HCEC 1CT (cell line): ENCODE results near the gene HUNK.
"Not testable (repeated sequence)": the region's sequence is repeated elsewhere in the genome, so short reads cannot be mapped to it uniquely, and the experiment has no call there.

Experiments
- DNase-seq: peaks from one replicate; pipeline ENCODE4 v3.0.0-alpha.2; 2017

The HUNK gene

GRCh38 chr21:32008714-32009113, 135.9 kb downstream of the HUNK start:
- DNase-seq = no peak

- no peak for DNase-seq
These were observed 136.4 kb downstream of the HUNK start for GRCh38 chr21:32009263-32009662.

GRCh38 chr21:32015461-32016139, 142.8 kb downstream of the HUNK start:
- no peak for DNase-seq

- no peak for DNase-seq
These were observed 145.6 kb downstream of the HUNK start for GRCh38 chr21:32018381-32018780.

- DNase-seq = no peak
These were observed 147.7 kb downstream of the HUNK start for GRCh38 chr21:32020564-32020963.

GRCh38 chr21:32021319-32021994, 148.6 kb downstream of the HUNK start:
- no peak for DNase-seq

GRCh38 chr21:32022146-32022545, 149.3 kb downstream of the HUNK start:
- DNase-seq = no peak

- no peak for DNase-seq
These were observed 157.4 kb downstream of the HUNK start for GRCh38 chr21:32030146-32030652.

GRCh38 chr21:32034850-32035249, 162.0 kb downstream of the HUNK start:
- no peak for DNase-seq

GRCh38 chr21:32035617-32036016, 162.8 kb downstream of the HUNK start:
- no peak for DNase-seq

- no peak for DNase-seq
These were observed 163.9 kb downstream of the HUNK start for GRCh38 chr21:32036756-32037155.

- not testable (repeated sequence) for DNase-seq
These were observed 165.9 kb downstream of the HUNK start for GRCh38 chr21:32038751-32039150.

GRCh38 chr21:32043458-32043857, 170.6 kb downstream of the HUNK start:
- DNase-seq = no peak

GRCh38 chr21:32044205-32045180, 171.7 kb downstream of the HUNK start:
- DNase-seq = no peak

GRCh38 chr21:32046191-32046590, 173.4 kb downstream of the HUNK start:
- DNase-seq = no peak

- no peak for DNase-seq
These were observed 175.5 kb downstream of the HUNK start for GRCh38 chr21:32048353-32048752.
